ENCODE results near the gene SETD1A.

The SETD1A gene

GRCh38 chr16:30957456-30958174, at the start of gene SETD1A:
SETD1A (plus strand) TSS chr16:30957754; CDS start chr16:30958732, 978 bp downstream.
- peak; percentile 95 for DNase-seq (ENCODE audit: low read depth)

GRCh38 chr16:30910427-30911029, 47.0 kb upstream of the SETD1A start:
- DNase-seq (ENCODE audit: low read depth), result no peak

GRCh38 chr16:30912794-30913412, 44.7 kb upstream of the SETD1A start:
- no peak for DNase-seq (ENCODE audit: low read depth)

GRCh38 chr16:30914830-30915229, 42.7 kb upstream of the SETD1A start:
- no peak for DNase-seq (ENCODE audit: low read depth)

- DNase-seq (ENCODE audit: low read depth), result no peak
Observed at GRCh38 chr16:30918614-30919013, 38.9 kb upstream of the SETD1A start.

- no peak for DNase-seq (ENCODE audit: low read depth)
Observed at GRCh38 chr16:30920891-30921290, 36.7 kb upstream of the SETD1A start.

GRCh38 chr16:30921459-30921747, 36.2 kb upstream of the SETD1A start:
- no peak for DNase-seq (ENCODE audit: low read depth)

GRCh38 chr16:30921748-30922419, 35.7 kb upstream of the SETD1A start:
- DNase-seq (ENCODE audit: low read depth), result peak; percentile 76

GRCh38 chr16:30922420-30922959, 35.1 kb upstream of the SETD1A start:
- peak; percentile 98 for DNase-seq (ENCODE audit: low read depth)

- peak; percentile 92 for DNase-seq (ENCODE audit: low read depth)
Observed at GRCh38 chr16:30922960-30923535, 34.5 kb upstream of the SETD1A start.

- DNase-seq (ENCODE audit: low read depth), result no peak
Observed at GRCh38 chr16:30923554-30924075, 33.9 kb upstream of the SETD1A start, which contains the start of gene FBXL19. FBXL19 (plus strand) TSS chr16:30923572; CDS start chr16:30925755, 2,183 bp downstream.

- no peak for DNase-seq (ENCODE audit: low read depth)
Observed at GRCh38 chr16:30924076-30924912, 33.3 kb upstream of the SETD1A start.

GRCh38 chr16:30924913-30925631, 32.5 kb upstream of the SETD1A start:
- DNase-seq (ENCODE audit: low read depth), result no peak

- DNase-seq (ENCODE audit: low read depth), result no peak
Observed at GRCh38 chr16:30925632-30925987, 31.9 kb upstream of the SETD1A start.

GRCh38 chr16:30925995-30926811, 31.4 kb upstream of the SETD1A start:
- no peak for DNase-seq (ENCODE audit: low read depth)

- no peak for DNase-seq (ENCODE audit: low read depth)
Observed at GRCh38 chr16:30926937-30927788, 30.4 kb upstream of the SETD1A start.

GRCh38 chr16:30927789-30928378, 29.7 kb upstream of the SETD1A start:
- DNase-seq (ENCODE audit: low read depth), result no peak

- no peak for DNase-seq (ENCODE audit: low read depth)
Observed at GRCh38 chr16:30928390-30928789, 29.2 kb upstream of the SETD1A start.
